Measurements from ENCODE around the gene AKNA. TPM values are rescaled to one million over a fixed set of nuclear protein-coding genes. Genes with fewer than 3 reads are reported as not detected.

AKNA gene
- total RNA-seq, 1 donor from 2014 or later, result 11.3 TPM

- DNase-seq (ENCODE audit: low spot score), result no peak
Measured at GRCh38 chr9:114363424-114363823, 24.4 kb downstream of the AKNA start.

DNA sequence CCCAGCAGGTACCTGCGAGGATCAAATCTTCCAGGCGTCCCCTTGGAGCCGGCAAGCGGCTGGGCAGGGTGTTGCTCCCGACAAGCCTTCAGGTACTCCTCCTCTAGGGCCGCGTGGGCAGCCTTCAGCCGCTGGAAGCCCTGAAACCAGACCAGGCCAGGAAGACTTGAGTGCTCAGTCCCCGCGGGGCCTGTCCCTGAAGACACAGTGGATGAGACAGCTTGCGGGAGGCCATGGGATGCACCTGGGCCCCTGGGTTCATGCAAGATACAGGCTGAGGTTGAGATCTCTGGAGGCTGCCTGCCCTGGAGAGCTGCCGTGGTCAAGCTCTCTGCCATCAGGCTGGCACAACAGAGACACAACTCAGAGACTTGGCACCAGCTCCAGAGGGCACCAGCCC, 25.4 kb downstream of the AKNA start:
- DNase-seq (ENCODE audit: low spot score), result no peak

- no peak for DNase-seq (ENCODE audit: low spot score)
Measured at GRCh38 chr9:114361542-114361941, 26.2 kb downstream of the AKNA start.

DNA sequence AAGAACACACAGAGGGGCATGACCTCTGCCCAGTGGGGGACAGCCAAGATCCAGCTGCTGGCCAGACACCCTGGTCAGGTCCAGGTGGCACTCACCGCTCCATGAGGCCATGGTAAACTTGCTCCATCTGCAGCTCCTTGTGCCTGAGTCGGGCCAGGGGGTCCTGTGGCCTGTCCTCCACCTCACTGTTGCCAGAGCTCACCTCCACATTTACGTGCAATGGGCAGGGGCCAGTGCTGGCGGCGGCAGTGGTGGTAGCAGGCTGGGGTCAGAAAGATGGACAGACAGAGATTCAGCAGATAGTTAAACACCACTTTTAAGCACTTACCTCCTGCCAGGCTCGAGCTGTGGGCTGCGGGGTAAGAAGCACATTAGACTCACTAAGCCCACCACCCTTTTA, 28.0 kb downstream of the AKNA start:
- DNase-seq (ENCODE audit: low spot score), result no peak

DNA sequence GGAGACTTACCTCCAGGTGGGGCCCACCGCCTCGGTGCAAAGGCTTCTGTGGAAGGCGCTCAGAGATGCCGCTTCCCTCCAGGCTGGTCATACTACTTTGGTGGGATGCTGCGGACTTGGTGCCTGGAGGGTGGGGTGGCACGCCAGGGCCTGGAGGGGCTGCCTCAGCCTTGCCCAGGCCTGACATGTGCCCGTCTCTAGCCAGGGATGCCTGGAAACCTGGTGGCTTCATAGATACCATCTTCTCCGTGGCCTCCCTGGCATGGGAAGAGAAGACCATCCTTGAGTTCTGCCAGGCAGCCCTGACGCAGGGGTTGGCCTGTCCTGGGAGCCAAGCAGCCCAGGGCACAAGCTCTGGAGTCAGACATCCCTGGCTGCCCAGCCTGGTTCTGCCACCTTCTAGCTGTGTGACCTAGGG, 29.9 kb downstream of the AKNA start:
- no peak for DNase-seq (ENCODE audit: low spot score)

DNA sequence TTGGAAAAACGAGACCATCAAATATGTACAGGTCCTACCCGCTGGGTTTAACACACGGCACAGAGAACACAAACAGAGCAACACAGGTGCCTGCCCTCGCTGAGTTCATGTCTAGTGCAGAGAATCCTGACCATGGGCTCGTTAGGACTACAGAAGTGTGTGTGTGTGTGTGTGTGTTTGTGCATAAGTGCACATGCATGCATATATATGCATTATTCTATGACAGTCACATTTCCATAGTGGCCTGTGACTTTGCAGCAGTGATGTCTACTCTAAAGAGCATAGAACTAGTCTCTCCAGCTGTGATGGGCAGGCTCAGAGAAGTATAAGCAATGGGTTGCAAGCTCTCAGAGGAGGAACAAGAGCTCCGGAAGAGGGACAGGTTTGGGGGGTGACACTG, 30.4 kb downstream of the AKNA start:
- no peak for DNase-seq (ENCODE audit: low spot score)

DNA sequence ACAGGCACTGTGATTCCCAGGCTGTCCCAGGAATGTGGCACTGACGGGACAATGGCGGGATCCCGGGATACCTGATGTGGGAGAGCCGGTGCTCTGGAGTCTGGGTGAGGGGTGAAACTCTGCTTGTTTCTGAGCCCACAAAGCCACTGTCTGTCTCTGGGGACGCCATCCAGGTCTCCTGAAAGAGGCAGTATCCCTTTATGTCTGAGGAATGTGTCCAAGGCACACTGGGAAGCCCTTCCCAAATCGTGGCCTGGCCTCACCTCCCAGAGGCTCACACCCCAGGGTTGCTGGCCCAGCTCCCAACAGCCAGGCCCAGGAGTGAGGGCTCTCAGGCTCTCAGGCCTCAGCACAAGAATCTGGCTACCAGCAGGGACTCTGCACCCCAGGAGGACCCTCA, 31.0 kb downstream of the AKNA start:
- no peak for DNase-seq (ENCODE audit: low spot score)

GRCh38 chr9:114355821-114356220, 32.0 kb downstream of the AKNA start:
- DNase-seq (ENCODE audit: low spot score), result no peak

GRCh38 chr9:114351932-114352331, 35.9 kb downstream of the AKNA start:
- DNase-seq (ENCODE audit: low spot score), result no peak

DNA sequence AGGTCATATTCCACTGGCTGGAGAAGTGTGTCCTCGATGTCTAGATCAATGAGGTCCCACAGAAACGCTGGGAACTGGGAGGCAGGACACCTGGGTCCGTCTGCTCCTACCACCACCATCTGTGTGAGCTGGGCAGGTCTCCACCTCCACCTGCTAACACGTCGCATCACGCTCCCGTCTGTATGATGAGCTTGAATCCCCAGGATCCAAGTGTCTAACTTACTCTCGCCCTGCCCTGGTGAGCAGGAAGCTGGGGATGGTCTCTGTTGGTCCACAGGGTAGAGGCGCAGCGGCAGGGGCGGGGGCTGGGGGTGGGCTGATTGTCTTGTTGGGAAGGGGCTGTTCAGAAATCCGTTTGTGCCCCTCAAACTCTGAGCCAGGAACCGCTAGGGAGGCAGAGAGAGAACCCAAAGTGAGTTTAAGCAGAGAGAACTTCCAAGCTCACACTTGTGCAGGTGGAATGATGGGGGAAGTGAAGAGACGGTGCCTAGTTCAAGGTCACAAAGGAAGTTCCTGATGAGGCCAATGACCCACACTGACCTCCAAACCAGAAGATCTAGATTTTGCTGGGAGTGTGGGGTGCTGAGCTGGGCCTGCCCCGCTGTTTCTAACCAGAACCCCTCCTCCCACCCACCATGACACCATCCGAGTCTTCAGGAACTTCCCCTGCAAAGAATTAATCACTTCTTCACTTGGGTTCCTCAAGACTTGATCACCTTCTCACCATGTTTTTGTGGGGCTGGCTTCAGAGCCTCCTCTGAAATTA, 37.0 kb downstream of the AKNA start:
- no peak for DNase-seq (ENCODE audit: low spot score)

- no peak for DNase-seq (ENCODE audit: low spot score)
Measured at GRCh38 chr9:114349713-114350480, 37.9 kb downstream of the AKNA start.

DNA sequence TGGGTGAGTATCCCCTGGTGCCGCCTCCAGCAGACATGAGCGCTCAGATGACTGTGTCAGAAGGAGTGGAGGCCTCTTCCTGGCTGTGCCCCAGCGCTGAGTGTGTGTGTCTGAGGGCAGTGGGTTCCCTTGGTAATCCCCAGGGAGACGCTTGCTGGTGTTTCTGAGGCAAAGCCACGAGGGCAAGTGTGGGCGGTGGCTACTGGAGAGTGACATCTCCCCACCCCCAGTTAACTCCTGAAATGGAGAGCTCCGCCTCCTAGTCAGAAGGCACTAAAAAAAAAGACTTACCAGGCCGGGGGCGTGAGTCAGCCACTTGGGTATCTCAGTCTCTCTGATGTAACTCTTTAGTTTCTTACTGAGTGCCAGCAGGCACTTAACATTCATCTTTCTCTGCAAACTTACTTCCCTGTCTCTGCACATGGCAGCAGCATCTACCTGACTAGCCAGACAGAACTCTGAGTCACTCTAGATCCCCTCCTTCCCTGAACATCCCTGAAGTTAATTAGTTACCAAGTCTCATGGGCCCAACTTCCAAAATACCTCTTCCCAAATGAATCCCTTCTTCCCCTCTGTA, 38.8 kb downstream of the AKNA start:
- DNase-seq (ENCODE audit: low spot score), result peak; percentile 97

GRCh38 chr9:114348261-114348905, 39.4 kb downstream of the AKNA start:
- DNase-seq (ENCODE audit: low spot score), result no peak

- DNase-seq (ENCODE audit: low spot score), result no peak
Measured at GRCh38 chr9:114347675-114348074, 40.1 kb downstream of the AKNA start.

- no peak for DNase-seq (ENCODE audit: low spot score)
Measured at GRCh38 chr9:114346146-114346545, 41.6 kb downstream of the AKNA start.

DNA sequence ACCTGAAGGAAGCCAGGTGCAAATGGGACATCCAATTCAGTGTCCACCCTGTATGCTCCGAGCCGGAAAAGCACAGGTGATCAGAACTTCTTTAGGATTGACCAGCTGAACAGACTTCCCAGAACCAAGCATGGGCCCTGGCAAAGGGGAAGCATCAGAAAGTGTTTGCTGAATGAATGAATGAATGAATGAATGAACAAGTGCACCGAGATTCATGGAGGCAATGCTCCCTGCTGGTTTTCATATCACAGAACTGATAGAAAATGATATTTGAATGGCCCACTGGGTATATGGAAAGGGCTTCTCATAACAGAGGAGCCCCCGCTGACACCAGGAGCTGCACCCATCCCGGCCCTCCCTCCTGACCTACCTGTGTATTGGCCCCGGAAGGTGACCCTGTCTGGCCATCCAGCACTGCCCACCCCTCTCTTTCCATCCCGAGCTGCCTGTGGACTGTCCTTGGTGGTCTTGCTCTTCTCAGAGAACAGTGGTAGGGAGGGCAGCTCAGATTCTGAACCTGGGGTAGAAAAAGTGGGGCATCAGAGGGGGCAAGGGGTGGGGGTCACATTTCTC, 42.2 kb downstream of the AKNA start:
- DNase-seq (ENCODE audit: low spot score), result no peak

- no peak for DNase-seq (ENCODE audit: low spot score)
Measured at GRCh38 chr9:114344692-114345091, 43.1 kb downstream of the AKNA start.

GRCh38 chr9:114344188-114344566, 43.6 kb downstream of the AKNA start:
- no peak for DNase-seq (ENCODE audit: low spot score)

- DNase-seq (ENCODE audit: low spot score), result peak; percentile 92
Measured at GRCh38 chr9:114343471-114344187, 44.2 kb downstream of the AKNA start.

GRCh38 chr9:114342755-114343440, 44.9 kb downstream of the AKNA start:
- DNase-seq (ENCODE audit: low spot score), result no peak

DNA sequence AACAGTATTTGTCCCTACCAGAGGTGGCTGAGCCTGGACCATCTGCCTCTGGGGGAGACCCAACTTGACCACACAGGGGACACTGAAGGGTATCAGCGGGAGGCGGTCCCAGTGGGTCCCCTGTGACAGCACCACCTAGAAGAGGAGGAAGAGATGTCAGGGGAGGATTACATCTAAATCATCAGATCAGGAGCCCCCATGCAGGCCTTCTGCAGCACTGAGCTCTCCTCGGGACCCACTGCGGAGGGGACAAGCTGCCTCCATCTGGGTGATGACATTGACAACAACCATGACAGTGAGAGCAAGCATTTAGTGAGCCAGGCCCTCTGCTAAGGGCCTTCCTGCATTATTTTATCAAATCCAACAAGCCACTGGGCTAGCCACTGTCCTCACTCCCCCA, 45.8 kb downstream of the AKNA start:
- no peak for DNase-seq (ENCODE audit: low spot score)
